K562 (cell line): Measurements from ENCODE around the gene WNT7A. TPM values are rescaled to one million over a fixed set of nuclear protein-coding genes. Genes with fewer than 3 reads are reported as not detected.

ENCODE experiments used
- ATAC-seq: fragments of 200-7000 bp; cut with Tn5 transposase; 3 replicates; pipeline ENCODE4 v1.9.1; 2020; ENCODE audit warnings: moderate library complexity
- BruUV-seq: library from RNA; stranded (reverse); fragments of 400-500 nt; replicated peaks from 2 replicates; lab custom pipeline; 2021; lab: Mats Ljungman, UMichigan
- CTCF ChIA-PET: fragments of 300-600 bp; formaldehyde crosslinking; extraction: SDS; loops from one replicate; lab custom pipeline; 2021; ENCODE audit warnings: low intra/inter-chr PET ratio; lab: Yijun Ruan, JAX
- POLR2A ChIA-PET: fragments of 300-600, 350-650 bp; sonication (Branson Sonifier 250); formaldehyde crosslinking; extraction: SDS; loops from one replicate; lab custom pipeline; 2021; ENCODE audit warnings: antibody characterized with exemption, inconsistent platforms; lab: Yijun Ruan, JAX
- DNase-seq, 4 experiments: peaks; one replicate each; pipeline versions ENCODE4 v3.0.0 to v3.0.0-alpha.2; 2011 to 2018; ENCODE audit warnings: low spot score in 3 of 4, mixed read lengths in 3 of 4; ENCODE audit errors: extremely low read depth in 1 of 4
- FAIRE-seq: peaks from 2 replicates; lab custom pipeline; 2011; peaks lifted over from hg19 to GRCh38; lab: Jason Lieb, UNC
- H2AFZ ChIP-seq: 2 replicates; pipeline ENCODE4 v1.6.0; 2011; ENCODE audit warnings: low read depth, low read length, control low read depth, inconsistent platforms
- H3K27ac ChIP-seq: fragments of 200-600 bp; 3 replicates; pipeline ENCODE4 v1.8.0; 2011; ENCODE audit warnings: low read depth, mild to moderate bottlenecking, control low read depth, inconsistent platforms, low read length, moderate library complexity, mixed read lengths; ENCODE audit errors: extremely low read depth
- H3K27me3 ChIP-seq, 2 experiments: fragments of 300-600 bp in 1 of 2; 2 replicates in 1 of 2; 3 replicates in 1 of 2; pipeline versions ENCODE4 v1.6.0 to v1.8.0; 2011; ENCODE audit warnings: inconsistent platforms in 2 of 2, low read length in 2 of 2, mild to moderate bottlenecking in 1 of 2, mixed read lengths in 1 of 2, moderate library complexity in 1 of 2; ENCODE audit not compliant: control insufficient read depth in 2 of 2, insufficient read depth in 2 of 2
- H3K36me3 ChIP-seq: fragments of 300-600 bp; 3 replicates; pipeline ENCODE4 v1.8.0; 2011; ENCODE audit warnings: mild to moderate bottlenecking, low read length, inconsistent platforms; ENCODE audit not compliant: control insufficient read depth, insufficient read depth
- H3K4me1 ChIP-seq, 2 experiments: fragments of 200-600 bp in 1 of 2; replicated peaks in 1 of 2; 2 replicates in 1 of 2; 3 replicates in 1 of 2; pipeline versions ENCODE4 v1.5.1 to v1.8.0; 2011; ENCODE audit warnings: inconsistent platforms in 2 of 2, low read length in 2 of 2, mild to moderate bottlenecking in 1 of 2, mixed read lengths in 1 of 2, moderate library complexity in 1 of 2; ENCODE audit not compliant: control insufficient read depth in 2 of 2, insufficient read depth in 2 of 2
- H3K4me2 ChIP-seq: 2 replicates; pipeline ENCODE4 v1.6.1; 2011; ENCODE audit warnings: low read length, control low read depth, inconsistent platforms, mixed read lengths; ENCODE audit not compliant: insufficient read depth
- H3K4me3 ChIP-seq: fragments of 200-600 bp; sonication (generic), shearing (Covaris generic); 2 replicates; pipeline ENCODE4 v1.5.1; 2016; ENCODE audit warnings: control low read depth, inconsistent platforms
- H3K79me2 ChIP-seq: fragments of 200-600 bp; 3 replicates; pipeline ENCODE4 v1.8.0; 2011; ENCODE audit warnings: low read length, inconsistent platforms; ENCODE audit not compliant: control insufficient read depth, insufficient read depth
- H3K9ac ChIP-seq, 2 experiments: 2 replicates each; pipeline versions ENCODE4 v1.6.0 to v1.6.1; 2011; ENCODE audit warnings: low read depth in 2 of 2, low read length in 2 of 2, control low read depth in 1 of 2, inconsistent platforms in 1 of 2, mild to moderate bottlenecking in 1 of 2, mixed read lengths in 1 of 2; ENCODE audit not compliant: insufficient read depth in 1 of 2
- H3K9me1 ChIP-seq: one replicate; pipeline ENCODE4 v1.6.0; 2011; ENCODE audit warnings: inconsistent platforms, mild to moderate bottlenecking, low read length, moderate library complexity; ENCODE audit not compliant: control insufficient read depth, insufficient read depth
- H3K9me3 ChIP-seq: replicated peaks from 2 replicates; pipeline ENCODE4 v1.5.1; 2011; ENCODE audit warnings: low read depth, low read length, inconsistent platforms; ENCODE audit not compliant: control insufficient read depth, insufficient read depth
- H4K20me1 ChIP-seq: replicated peaks from 2 replicates; pipeline ENCODE4 v1.6.1; 2011; ENCODE audit warnings: low read length, inconsistent platforms, mixed read lengths; ENCODE audit not compliant: control insufficient read depth, insufficient read depth
- BACH1 ChIP-seq: fragments of 200-800 bp; sonication (Bioruptor generic); IDR thresholded peaks from 2 replicates; pipeline ENCODE4 v1.6.1; 2016; ENCODE audit warnings: missing genetic modification characterization, missing compliant biosample characterization
- ETS2 ChIP-seq: IDR thresholded peaks from 2 replicates; pipeline ENCODE4 v1.6.1; 2016; ENCODE audit warnings: borderline replicate concordance, missing genetic modification characterization, mild to moderate bottlenecking, moderate library complexity, missing compliant biosample characterization; ENCODE audit not compliant: poor library complexity, severe bottlenecking
- HINFP ChIP-seq: fragments of 450-650 bp; conservative IDR thresholded peaks from 2 replicates; pipeline ENCODE4 v1.6.1; 2016; ENCODE audit warnings: missing genetic modification characterization, low read depth, mild to moderate bottlenecking, control low read depth, missing compliant biosample characterization
- MAFK ChIP-seq: IDR thresholded peaks from 2 replicates; pipeline ENCODE4 v1.6.1; 2011; ENCODE audit warnings: low read length, improper control_type of control experiment
- NCOA6 ChIP-seq: fragments of 450-650 bp; IDR thresholded peaks from 2 replicates; pipeline ENCODE4 v1.6.1; 2017; ENCODE audit warnings: mild to moderate bottlenecking
- SRF ChIP-seq, 2 experiments: fragments of 250-450, 450-650 bp in 1 of 2; sonication (Bioruptor Pico) in 1 of 2; sonication (generic) in 1 of 2; formaldehyde crosslinking; IDR thresholded peaks; 2 replicates each; pipeline versions ENCODE4 v1.5.0 to v1.5.1; 2020 to 2022; ENCODE audit warnings: mild to moderate bottlenecking in 1 of 2, missing genetic modification reagents in 1 of 2
- UBTF ChIP-seq, 2 experiments: IDR thresholded peaks; 2 replicates each; pipeline ENCODE4 v1.6.1; 2012; ENCODE audit warnings: improper control_type of control experiment in 2 of 2, low read depth in 2 of 2, low read length in 2 of 2, borderline replicate concordance in 1 of 2
- in situ Hi-C: fragments of 300-500 bp; cut with MboI; formaldehyde crosslinking; loops from 4 replicates; pipeline ENCODE4 v1.15.0; 2018; ENCODE audit warnings: inconsistent platforms, mixed read lengths
- intact Hi-C: fragments of 100-400 bp; cut with micrococcal nuclease; formaldehyde crosslinking; loops from 2 replicates; pipeline ENCODE4 v1.14.2; 2022
- polyA plus RNA-seq, 8 experiments: library from polyadenylated mRNA; depleted of rRNA in 4 of 8; stranded (reverse) in 5 of 8; unstranded in 3 of 8; fragments of >200 nt; fragmentation: Nextera tagmentation in 2 of 8; fragmentation: Illumina TruSeq in 1 of 8; extraction: Ambion mirVana in 2 of 8; extraction: Trizol in 1 of 8; gene quantifications; 2 replicates each; pipeline versions ENCODE4 v1.2.1 to v1.2.3, GENCODE V29; 2011 to 2014; ENCODE audit warnings: inconsistent platforms in 1 of 8, missing spikeins in 1 of 8
- total RNA-seq, 7 experiments: library from RNA; depleted of rRNA in 6 of 7; stranded (reverse); fragments of >200 nt in 6 of 7; fragmentation: Illumina TruSeq in 2 of 7; extraction: Trizol in 2 of 7; gene quantifications; 2 replicates each; pipeline versions ENCODE4 v1.2.1 to v1.2.3, GENCODE V29; 2011 to 2021; ENCODE audit warnings: low replicate concordance in 1 of 7
- TF ChIP-seq, protein P1 (sequence below): fragments of 450-650 bp; formaldehyde crosslinking; IDR thresholded peaks from 2 replicates; pipeline ENCODE4 v1.4.0; 2020; ENCODE audit warnings: mild to moderate bottlenecking, moderate library complexity

WNT7A gene
- total and polyA plus RNA-seq, 9 of the 15 experiments (the other 6 are each of a cell fraction or from before 2014, with no cell fraction given) = 0.03 TPM; not detected in 8

DNA sequence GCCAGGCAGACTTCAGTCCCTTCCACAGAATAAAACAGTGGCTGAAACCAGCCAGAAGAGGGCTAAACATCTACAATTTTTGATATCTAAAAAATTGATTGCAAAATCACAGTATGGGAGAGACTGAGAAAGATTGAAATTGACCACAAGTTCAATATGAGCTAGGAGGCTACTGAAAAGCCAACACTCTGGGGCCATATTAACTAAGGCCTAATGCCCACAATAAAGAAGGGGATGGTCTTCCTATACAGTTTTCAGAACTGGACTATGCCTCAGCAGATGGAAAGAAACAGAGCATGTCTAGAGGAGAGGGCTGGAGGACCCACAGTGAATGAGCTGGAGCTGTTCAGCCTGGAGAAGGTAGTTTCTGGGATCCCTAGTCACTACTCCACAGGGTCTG, 53.2 kb downstream of the WNT7A start:
- ChIA-PET CTCF (no interaction called here), POLR2A (no interaction called here)
- in situ Hi-C loops (no loop called here), intact Hi-C loops (no loop called here)
- no TSS peak for BruUV-seq
- Histone ChIP-seq H4K20me1 (peaks cover 11% of the 10 kb centered on the region; the same call in 1 of the 2 replicates), H3K4me2 (no peak overlapping the region), H3K4me1 (no peaks in the 10 kb centered on the region), H3K79me2 (no peaks in the 10 kb centered on the region), H3K27ac (no peak overlapping the region), H3K9me3 (no peaks in the 10 kb centered on the region), H3K27me3 (peaks cover 3 to 49% of the 10 kb centered on the region in 2 experiments; a peak in 2 of 5 replicates), H2AFZ (no peak overlapping the region), H3K36me3 (no peaks in the 10 kb centered on the region), H3K4me3 (no peak overlapping the region), H3K9me1 (no peaks in the 10 kb centered on the region), H3K9ac (no peak overlapping the region)
- DNase-seq = no peak
- peak; percentile 23 for FAIRE-seq
- ATAC-seq = no peak
- no peak for TF ChIP-seq BACH1 (tag)
- TF ChIP-seq UBTF (IDR thresholded peaks at IDR 0.05; ENCODE audit: borderline replicate concordance in 1 of 2, low read depth in 2 of 2, low read length in 2 of 2) = no peak
- no peak for TF ChIP-seq HINFP (tag)
- no peak for TF ChIP-seq NCOA6
- TF ChIP-seq, protein P1, sequence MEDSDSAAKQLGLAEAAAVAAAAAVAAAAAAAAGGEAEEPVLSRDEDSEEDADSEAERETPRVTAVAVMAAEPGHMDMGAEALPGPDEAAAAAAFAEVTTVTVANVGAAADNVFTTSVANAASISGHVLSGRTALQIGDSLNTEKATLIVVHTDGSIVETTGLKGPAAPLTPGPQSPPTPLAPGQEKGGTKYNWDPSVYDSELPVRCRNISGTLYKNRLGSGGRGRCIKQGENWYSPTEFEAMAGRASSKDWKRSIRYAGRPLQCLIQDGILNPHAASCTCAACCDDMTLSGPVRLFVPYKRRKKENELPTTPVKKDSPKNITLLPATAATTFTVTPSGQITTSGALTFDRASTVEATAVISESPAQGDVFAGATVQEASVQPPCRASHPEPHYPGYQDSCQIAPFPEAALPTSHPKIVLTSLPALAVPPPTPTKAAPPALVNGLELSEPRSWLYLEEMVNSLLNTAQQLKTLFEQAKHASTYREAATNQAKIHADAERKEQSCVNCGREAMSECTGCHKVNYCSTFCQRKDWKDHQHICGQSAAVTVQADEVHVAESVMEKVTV (CRISPR knock-in tag) = no peak
- TF ChIP-seq SRF (CRISPR knock-in tag; IDR thresholded peaks at IDR 0.05) = no peak
- TF ChIP-seq MAFK = no peak
- TF ChIP-seq ETS2 (tag) = no peak
